ENCODE data around the gene ABCG1. TPM values are rescaled to one million over a fixed set of nuclear protein-coding genes. Genes with fewer than 3 reads are reported as not detected.

ABCG1 gene
- total RNA-seq, 1 donor from 2014 or later: not detected

DNA sequence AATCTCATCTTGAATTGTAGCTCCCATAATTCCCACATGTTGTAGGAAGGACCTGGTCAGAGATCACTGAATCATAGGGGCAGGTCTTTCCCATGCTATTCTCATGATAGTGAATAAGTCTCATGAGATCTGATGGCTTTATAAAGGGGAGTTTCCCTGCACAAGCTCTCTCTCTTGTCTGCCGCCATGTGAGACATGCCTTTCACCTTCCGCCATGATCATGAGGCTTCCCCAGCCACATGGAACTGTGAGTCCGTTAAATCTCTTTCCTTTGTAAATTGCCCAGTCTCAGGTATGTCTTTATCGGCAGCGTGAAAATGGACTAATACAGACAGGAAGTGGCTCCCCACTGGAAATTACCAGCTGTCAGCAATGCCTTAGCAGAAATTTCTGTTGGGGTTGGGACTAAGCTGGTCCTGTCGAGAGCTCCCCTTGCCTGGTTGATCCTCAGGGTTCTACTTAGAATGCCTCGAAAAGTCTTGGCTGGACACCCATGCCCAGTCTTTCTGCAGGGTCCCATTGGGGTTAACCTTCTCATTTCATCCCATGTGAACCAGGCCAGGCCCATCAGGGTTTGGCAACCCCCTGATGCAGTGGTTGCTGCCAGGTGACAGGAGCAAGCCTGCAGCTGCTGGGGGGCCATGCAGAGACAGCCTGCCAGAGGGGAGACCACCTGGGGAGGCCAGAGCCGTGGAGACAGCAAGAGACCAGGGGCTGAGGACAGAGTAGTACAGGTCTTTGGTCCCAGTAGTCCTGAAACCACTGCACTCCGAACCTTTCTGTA lies 2.8 kb upstream of the ABCG1 start:
- DNase-seq (ENCODE audit: low read depth): no peak
- no peak overlapping the region for H3K4me3 ChIP-seq (ENCODE audit: low read depth, low read length)
- TF ChIP-seq, protein P1, sequence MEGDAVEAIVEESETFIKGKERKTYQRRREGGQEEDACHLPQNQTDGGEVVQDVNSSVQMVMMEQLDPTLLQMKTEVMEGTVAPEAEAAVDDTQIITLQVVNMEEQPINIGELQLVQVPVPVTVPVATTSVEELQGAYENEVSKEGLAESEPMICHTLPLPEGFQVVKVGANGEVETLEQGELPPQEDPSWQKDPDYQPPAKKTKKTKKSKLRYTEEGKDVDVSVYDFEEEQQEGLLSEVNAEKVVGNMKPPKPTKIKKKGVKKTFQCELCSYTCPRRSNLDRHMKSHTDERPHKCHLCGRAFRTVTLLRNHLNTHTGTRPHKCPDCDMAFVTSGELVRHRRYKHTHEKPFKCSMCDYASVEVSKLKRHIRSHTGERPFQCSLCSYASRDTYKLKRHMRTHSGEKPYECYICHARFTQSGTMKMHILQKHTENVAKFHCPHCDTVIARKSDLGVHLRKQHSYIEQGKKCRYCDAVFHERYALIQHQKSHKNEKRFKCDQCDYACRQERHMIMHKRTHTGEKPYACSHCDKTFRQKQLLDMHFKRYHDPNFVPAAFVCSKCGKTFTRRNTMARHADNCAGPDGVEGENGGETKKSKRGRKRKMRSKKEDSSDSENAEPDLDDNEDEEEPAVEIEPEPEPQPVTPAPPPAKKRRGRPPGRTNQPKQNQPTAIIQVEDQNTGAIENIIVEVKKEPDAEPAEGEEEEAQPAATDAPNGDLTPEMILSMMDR (conservative IDR thresholded peaks at IDR 0.05; ENCODE audit: low read depth, low read length): no peak

DNA sequence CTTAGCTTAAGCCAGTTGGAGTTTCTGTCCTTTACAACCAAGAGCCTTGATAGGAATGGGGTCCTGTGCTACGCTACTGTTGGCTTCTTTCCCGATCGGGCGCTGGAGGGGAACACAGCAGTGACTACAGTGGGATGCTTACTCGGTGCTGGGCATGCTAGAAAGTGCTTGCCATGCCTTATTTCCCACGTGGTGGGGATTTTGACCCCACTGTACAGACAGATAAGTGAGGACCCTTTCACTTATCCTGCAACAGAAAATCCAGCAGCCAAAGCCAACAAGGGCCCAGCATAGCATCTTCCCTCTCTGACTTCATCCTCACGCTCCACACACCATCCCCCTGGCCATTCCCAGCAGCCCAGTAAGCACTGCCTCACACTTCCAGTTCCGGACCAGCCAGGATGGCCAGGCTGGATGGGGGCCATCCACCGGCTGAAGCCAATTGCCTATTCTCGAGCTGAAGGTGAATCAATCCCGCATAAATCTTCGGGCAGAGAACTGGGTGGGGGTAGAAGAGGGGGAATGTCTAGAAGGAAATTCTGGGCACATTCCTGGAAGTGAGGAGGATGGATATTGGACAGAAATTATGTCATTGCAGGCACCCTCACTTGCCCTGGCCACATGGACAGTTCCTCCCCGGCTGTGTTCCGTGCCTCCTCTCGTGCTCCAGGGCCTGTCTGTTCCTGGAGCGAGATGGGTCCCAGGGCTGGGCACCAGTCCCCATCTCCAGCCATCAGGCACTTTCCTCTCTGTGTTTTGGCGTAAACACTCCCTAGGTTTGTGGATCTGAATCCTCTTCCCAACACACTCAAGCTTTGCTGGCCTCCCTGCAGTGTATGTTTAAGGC lies 2.0 kb upstream of the ABCG1 start:
- TF ChIP-seq, protein P1 (conservative IDR thresholded peaks at IDR 0.05; ENCODE audit: low read depth, low read length): no peak
- no peak overlapping the region for H3K4me3 ChIP-seq (ENCODE audit: low read depth, low read length)
- DNase-seq (ENCODE audit: low read depth): no peak

DNA sequence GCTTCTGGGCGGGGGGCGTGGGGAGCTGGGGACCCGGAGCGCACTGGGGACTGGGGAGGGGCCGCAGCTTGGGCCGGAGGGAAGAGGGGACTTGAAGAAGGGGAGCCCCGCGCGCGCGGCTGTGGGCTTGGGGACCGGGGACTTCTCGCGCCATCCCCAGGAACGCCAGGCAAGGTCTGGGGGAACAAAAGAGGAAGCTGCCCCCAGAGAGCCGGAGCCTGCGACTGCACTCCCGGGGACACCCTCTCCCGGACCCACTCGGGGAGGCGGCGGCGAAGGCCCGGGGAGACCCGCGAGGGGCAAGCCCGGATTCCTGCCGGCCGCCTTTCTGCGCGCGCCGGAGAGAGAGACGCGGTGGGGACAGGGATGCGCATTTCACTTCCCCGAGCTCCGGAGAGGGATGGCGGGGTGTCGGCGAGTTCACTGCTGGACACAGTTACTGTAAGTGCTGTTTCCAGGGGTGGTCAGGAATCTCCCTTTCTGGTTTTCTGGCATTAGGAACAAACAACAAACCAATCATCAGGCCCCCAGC lies 732 bp downstream of the ABCG1 start:
- no peak for DNase-seq (ENCODE audit: low read depth)
- TF ChIP-seq, protein P1 (conservative IDR thresholded peaks at IDR 0.05; ENCODE audit: low read depth, low read length): no peak
- peak overlapping the region; percentile 31 for H3K4me3 ChIP-seq (ENCODE audit: low read depth, low read length)

DNA sequence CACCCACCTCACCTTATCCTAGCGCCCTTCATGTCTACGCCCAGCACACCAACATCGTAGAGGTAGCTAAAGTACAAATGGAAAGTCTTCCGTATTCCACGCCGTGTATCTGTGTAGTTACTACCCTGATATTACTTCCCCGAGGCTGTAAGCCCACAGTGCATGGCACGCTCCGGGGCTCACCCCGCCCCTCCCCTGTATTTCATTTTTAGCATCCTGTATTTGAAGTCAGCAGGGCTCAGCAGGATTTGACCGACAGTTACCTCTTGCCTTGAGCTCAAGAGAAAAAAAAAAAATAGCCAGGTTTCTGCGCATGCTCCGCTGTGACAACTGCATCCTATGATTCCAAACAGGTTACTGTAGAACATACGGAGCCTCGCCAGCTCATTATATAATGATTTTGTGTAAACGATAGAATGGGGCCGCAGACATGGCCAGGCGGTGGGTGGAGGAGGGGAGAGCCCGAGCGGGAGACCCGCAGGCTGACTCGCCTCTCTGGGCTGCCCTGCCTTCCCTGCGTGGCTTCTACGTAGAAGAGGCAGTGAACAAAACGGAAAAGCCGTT lies 1.3 kb downstream of the ABCG1 start:
- TF ChIP-seq, protein P1 (conservative IDR thresholded peaks at IDR 0.05; ENCODE audit: low read depth, low read length): no peak
- DNase-seq (ENCODE audit: low read depth): no peak
- peak overlapping the region; percentile 4 for H3K4me3 ChIP-seq (ENCODE audit: low read depth, low read length)

DNA sequence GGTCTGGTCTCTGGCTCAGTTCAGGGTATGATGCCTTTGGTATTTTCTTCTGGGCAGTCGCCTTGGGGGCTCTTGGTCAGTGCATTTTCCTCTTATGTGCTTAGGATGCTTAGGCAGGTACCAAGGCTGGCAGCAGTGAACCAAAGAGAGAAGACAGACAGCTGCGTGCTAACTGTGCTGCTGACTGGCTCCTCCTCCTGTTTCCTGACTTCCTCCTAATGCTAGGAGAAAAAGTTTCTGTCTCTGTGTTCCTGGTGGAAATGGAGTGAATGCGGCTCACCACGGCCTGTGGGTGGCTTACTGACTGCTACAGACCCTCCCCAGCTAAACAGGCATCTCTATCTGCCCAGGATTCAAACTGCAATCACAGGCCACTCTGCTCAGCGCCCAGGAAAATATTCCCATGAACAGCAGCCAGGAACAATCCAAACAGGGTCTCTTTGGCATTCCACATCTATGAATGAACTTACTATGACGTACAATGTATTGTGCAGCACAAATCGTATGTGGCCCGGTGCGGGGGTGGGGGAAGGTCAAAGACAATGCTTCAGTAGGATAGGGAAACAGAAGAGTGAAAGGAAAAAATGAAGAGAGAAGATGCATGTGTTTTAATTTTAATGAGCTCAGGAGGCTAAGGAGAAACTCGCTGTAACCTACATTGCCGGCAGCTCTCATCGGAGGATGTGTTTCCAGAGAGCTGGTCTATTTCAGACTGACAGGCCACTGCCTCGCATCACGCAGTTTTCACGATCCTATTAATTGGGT lies 2.8 kb downstream of the ABCG1 start:
- TF ChIP-seq, protein P1 (conservative IDR thresholded peaks at IDR 0.05; ENCODE audit: low read depth, low read length): no peak
- no peak for DNase-seq (ENCODE audit: low read depth)
- no peak overlapping the region for H3K4me3 ChIP-seq (ENCODE audit: low read depth, low read length)

DNA sequence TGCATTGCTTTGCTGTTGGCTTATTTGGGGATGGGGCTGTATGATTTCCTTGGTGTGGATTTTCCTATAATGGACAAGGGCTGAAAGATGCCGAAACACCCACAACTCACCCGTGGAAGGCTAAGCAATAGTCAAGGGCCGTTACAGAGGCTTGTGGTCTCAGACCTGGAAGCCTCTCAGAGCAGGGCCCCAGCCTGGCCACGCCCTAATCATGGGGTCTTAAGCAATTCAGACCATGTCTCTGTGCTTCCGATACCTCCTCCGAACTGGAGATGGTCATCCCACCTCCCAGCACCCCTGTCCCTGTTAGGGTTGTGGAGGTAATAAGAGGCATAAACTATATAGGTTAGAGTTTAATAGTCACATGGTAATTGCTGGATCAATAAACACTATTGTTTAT lies 3.4 kb downstream of the ABCG1 start:
- no peak for DNase-seq (ENCODE audit: low read depth)
- TF ChIP-seq, protein P1 (conservative IDR thresholded peaks at IDR 0.05; ENCODE audit: low read depth, low read length): no peak
- no peak overlapping the region for H3K4me3 ChIP-seq (ENCODE audit: low read depth, low read length)

All from epithelial cell of proximal tubule (primary cell).